Urothelium cell line (cell line): ENCODE measurements around the gene ATXN2.

Experiments
- DNase-seq: peaks from one replicate; pipeline ENCODE4 v3.0.0; 2011; ENCODE audit warnings: low spot score, mixed read lengths
- FAIRE-seq: peaks from 2 replicates; lab custom pipeline; 2011; peaks lifted over from hg19 to GRCh38; lab: Jason Lieb, UNC

The ATXN2 gene

DNA sequence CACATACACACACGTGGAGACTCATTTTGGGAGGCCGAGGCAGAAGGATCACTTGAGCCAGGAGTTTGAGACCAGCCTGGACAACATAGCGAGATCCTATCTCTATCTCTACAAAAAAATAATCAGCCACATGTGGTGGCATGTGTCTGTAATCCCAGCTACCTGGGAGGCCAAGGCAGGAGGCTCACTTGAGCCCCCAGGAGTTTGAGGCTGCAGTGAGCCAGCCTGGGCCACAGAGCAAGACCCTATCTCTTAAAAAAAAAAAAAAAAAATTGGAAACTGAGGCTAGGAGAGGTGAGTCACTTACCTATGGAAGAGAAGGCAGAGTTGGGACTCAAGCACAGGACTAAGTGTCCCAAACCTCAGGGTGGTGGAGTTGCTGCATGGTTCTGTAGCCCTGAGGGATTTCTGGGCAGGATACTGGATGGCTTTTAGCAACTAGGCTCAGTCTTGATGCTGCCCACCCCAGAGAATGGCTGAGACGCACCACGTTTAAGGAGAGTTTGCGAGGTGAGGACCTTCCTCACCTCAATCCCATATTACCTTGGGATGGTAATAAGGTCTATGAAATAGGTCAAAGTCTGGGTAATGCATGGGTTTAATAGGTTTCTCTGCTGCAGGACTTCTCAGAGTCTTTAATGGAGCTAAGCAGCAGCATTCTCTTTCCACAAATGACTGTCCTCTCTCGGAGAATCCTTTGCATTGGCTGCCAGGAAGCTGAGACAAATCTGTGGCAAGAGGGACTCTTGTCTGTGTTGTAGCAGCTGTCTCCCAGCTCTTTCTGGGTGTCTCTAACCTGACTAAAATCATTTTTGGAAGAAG, 157.8 kb downstream of the ATXN2 start:
- DNase-seq (no peak), FAIRE-seq (no peak)

DNA sequence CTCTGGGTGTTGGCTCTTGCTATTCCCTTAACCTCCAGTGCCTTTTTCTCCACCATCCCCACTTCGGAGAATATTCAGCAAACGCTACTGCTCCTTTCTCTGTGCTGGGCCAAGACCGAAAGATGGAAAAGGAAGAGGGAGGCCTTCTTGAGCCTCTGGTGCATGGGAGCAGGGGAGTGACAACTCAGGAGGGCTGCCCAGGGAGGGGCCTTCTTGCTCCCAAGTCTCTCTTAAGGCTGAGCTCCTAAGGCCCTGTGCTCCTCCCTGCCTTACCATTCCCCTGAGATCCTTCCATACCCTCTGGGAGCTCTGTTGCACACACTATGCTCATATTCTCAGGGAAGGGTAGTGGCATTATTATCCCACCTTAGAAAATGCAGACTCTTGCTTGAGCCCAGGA, 158.5 kb downstream of the ATXN2 start:
- no peak for DNase-seq
- no peak for FAIRE-seq

DNA sequence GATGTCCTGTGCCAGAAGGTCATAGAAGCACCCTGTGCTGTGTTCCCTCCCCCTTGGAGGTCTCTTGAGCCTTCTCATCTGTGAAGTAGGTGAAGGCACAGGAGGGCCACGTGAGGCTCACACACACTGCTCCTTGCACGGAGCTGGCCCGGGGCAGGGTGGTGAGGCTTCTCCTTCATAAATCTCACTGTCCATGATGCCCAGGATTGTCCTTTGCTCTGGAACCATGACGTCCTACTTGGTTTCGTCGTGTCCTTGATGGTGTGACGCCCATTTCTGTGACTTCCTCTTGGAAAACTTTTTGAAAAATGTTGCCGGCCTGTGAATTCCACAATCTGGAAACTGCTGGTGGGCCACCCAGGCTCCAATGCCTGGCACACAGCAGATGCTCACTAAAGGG, 159.0 kb downstream of the ATXN2 start:
- FAIRE-seq (no peak), DNase-seq (no peak)

DNA sequence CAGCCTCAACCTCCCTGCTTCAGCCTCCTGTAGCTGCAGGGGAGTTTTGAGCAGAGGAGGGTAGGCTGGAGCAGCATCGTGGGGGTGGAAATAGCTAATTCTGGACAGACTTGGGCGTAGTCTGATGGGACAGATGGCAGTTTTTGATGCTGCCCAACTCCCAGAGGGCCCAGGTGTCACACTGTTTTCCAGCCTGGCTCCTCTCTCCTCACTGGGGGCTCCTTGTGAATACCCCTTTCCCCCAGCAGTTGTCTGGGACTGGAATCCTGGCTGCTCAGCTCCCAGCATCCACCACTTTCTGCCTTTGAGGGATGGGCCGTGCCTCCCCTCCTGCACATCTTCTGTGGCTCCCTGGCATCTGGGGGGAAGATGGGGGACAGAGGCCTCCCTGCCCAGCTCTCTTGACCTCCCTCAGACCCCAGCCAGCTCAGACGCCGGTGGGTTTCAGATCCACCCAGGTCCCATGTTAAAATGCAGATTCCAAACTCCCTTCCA, 159.4 kb downstream of the ATXN2 start:
- FAIRE-seq = no peak
- no peak for DNase-seq

DNA sequence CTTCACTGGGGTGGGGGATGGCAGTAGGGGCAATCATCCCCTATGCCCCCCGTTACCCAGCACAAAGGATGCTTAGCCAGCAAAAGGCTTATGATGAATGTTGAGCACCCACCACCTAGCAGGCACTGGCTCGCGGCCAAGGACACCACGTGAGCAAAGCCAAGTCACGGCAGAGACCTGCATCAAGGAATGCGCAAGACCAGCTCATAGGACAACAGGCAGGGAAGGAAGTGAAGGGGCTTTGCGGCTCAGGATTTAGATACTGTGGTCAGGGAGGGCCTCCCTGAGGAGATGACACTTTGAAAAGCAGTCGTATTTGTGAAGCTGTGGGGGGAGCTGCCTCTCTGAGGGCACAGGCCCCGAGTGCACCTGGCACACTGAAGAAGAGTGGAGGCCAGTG, 160.6 kb downstream of the ATXN2 start:
- DNase-seq (peak; percentile 37), FAIRE-seq (no peak)

DNA sequence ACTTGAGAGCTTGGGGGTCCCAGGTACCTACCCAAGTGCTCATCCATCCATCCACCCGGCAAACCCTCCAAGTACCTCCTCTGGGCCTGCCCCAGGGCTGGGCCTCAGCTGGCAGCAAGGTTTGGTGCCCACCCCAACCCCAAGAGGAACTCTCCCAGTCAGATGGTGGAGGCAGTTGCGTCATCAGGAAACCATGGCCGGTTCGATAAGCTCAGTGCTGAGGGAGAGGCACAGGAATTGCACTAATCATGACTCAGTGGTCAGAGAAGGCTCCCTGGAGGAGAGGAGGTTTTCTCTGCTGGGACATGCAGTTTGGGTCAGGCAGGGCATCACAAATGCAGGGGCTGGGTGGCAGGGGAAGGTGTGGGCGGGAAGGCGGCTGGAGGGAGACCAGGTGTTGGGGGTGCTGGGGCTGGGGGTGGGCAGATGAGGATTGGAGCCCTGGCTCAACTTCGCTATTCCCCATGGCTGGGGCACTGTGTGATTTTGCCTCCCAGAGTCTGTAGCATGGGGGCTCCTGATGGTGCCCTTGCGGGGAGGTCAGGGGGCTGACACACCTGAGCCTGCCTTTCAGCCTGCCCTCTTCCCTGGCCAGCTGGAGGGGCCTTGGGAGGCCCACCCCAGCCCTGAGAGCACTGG, 161.2 kb downstream of the ATXN2 start:
- DNase-seq = peak; percentile 27

DNA sequence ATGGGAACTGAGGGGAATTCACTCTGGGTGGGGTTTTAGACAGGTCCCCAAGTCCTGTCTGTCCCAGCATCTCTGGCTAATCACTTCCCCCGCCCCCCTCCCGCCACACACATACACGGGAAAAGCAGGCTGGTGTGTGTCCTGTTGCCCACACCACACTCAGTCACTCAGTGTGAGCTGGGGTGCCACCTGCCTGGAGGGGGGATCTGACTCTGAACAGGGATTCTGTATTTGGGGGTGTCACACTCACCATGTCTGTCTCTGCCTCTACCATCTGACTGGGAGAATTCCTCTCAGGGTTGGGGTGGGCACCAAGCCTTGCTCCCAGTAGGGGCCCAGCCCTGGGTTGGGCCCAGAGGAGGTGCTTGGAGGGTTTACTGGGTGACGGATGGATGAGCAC, 162.3 kb downstream of the ATXN2 start:
- DNase-seq (no peak), FAIRE-seq (no peak)

More for the DNA sequence above, 161.2 kb downstream of the ATXN2 start:
- FAIRE-seq = no peak

DNA sequence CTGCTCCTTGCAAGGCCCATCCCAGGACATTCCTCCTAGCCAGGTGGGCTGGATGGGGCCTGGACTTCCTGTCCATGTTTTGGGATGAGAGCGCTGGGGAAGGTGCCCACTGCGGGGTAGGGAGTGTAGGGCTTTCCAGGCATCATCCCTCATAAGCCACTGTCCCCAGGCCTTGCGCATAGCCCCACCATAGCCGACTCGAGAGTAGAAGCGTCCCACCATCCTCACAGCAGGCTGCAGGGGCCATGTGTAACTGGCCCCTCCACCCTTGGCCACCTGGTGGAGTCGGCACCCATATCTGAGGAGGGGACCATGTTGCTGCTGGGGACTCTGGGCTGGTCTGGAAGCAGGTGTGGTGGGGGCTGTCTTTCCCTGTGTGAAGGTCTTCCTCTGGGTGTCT, 162.8 kb downstream of the ATXN2 start:
- no peak for DNase-seq
- FAIRE-seq = no peak

DNA sequence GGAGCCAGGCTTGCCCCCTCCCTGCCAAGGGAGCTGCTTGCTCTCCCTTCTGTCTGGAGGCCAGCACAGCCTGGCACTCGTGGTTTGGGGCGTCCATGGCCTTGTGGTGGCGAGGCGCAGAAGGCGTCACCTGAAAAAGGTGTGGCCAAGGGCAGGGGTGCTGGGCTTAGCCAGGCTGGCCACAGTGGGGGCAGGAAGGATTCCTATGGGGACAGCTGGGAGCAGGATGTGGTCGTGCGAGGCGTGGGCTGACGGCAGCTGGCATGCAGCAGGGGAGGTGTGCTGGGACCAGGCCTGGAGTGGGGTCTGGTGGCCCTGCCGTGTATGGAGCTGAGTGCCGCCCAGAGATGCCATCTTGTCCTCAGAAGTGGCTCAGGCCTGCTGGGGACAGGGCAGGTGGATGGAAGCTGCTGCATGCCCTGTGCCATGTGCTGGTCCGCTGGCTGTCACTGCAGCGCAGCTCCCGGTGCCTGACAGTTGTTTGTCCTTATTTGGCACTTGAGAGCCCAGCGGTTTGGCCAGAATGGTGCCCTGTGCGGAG, 163.4 kb downstream of the ATXN2 start:
- no peak for DNase-seq
- no peak for FAIRE-seq

DNA sequence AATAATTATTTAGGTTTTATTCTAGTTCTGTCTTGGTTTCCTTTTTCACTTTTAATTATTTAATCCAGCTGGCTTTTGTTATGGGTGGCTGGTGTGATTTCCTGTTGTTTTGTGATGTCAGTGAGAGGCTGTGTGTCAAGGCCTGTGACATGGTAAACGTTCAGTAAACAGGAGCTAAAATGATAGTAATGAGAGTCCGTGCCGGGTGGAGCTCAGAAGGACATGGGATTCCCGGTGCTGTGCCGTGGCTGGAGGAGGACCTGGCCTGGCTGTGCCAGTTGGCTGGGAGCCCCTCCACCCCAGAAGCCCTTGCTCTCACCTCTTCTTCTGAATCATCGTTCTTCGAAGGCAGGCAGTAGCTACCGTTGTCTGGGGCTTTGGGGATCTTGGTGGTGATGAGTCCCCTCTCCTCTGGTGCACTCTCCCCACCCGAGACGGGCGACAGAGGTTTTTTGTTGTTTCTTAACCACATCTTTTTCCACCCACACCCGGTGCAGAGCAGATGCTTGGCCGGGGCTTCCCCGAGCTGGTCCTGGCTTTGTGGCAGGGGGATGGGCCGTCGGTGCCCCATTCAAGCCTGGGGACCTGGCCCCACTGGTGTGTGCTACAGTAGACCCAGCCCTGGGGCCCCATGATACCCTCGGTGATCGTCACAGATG, 164.3 kb downstream of the ATXN2 start:
- FAIRE-seq = no peak
- DNase-seq = no peak

DNA sequence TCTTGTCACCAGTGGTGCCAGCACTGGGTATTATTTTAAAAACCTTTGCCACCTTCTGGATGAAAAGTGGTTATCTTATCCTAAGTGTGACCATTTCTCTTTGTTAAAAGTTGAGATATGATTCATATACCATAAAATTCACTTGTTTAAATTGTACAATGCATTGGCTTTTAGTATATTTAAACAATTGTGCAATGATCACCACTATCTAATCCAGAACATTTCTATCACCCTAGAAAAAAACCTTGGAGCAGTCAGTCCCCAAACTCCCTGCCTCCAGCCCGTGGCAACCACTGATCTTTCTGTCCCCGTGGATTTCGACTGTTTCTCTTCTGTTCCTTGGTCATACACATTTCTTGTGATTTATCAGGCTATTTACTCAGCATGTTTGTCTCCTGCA, 165.1 kb downstream of the ATXN2 start:
- DNase-seq (no peak), FAIRE-seq (no peak)

DNA sequence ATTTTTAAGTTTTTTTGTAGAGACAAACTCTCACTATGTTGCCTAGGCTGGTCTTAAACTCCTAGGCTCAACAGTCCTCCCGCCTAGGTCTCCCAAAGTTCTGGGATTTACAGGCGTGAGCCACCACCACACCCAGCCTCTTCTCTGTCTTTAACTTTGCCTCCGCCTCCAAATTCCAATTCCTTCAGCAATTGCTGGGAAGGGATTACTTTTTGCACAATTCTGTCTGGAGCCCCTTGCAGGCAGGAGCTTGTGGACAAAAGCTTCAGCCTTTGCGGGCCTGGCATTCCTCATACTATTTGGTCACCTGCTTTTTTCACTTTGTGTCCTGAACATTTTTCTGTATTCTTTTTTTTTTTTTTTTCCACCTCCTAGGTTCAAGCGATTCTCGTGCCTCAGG, 167.3 kb downstream of the ATXN2 start:
- FAIRE-seq = no peak
- DNase-seq = no peak

DNA sequence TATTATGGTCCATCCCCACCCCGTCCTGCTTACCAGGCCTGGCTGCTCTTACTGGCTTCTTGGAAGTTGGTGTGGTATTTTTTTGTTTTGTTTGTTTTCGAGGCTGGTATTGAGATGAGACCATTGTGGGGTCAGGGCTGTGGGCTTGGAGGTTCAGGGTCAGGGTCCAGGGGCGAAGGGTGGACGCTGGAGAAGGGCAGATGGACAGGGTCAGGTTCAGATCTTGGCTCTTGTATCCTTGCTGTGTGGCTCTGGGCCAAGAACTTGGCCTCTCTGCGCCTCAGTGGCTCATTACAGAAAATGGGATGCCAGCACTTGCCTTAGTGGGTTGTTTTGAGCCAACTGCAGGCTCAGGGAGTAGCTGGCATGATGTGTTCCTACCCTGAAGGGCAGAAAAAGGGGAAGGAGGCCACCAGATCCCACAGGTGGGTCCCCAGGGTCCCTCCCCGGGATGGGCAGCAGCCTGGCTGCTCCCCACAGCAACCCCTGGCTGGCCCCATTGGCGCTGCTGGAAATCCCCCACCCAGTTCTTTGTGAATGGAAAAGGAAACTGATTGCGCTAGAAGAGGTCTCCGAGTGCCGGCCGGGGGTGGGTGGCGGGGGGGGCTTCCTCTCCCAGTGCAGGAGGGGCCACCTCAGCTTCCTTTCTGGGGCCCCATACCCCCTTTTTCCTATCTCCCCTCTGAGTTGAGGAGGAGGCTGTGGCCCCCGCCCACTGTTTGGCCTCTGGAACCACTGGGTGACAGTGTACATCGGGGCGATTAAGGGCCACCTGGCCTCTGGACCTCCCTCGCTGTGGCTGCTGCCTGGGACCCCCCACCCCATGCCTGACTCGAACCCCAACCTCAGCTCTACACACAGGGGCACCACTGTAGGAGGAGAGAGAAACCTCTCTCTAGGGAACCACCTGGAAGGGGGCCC, 168.4 kb downstream of the ATXN2 start:
- DNase-seq = no peak
- FAIRE-seq = no peak

DNA sequence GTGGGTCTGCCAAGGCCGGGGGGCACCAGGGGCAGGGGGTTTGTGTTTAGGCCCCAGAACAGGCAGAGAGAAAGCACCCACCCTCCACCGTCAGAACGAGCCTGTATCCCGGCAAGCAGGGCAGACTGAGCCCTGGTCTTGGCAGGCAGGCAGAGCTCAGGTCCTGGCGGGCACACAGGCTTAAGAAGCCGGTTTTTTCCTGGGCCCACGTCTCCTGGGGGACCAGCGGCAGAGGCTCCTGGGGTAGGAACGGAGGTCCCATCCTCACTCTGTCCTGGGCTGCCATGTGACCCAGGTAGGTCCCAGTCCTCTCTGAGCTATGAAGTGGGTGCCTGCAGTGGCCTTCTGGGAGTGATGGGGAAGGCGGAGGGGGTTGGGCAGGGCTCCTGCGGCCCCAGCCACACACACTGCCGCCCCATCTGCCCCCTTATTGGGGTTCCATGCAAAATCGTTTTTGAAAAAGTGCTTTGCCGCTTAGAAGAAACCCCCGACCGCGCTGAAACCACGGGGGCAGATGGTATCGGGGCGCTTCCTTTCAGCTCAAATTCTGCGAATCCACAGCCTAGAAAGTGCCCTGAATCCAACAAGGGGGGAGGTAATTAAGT, 169.2 kb downstream of the ATXN2 start:
- FAIRE-seq = no peak
- DNase-seq = no peak

DNA sequence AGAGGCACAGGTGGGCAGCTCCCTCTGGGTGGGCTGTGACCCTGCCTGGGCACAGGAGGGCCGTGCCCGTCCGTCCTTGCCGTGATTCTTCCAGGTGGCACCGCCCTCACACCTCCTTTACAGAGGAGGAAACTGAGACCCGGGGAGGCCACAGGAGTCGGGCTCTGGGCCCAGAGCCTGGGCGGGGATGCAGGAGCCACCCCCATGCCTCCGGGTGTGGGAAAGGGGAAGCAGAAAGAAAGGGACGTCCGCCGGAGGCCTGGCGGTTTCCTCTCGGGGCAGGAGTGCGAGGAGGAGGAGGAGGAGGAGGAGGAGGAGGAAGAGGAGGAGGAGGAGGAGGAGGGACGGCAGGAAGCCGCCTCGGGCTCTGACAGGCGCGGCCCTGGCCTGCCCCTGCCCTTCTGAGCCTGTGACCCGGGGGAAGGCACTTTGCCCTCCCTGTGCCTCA, 170.4 kb downstream of the ATXN2 start:
- no peak for FAIRE-seq
- DNase-seq = no peak

DNA sequence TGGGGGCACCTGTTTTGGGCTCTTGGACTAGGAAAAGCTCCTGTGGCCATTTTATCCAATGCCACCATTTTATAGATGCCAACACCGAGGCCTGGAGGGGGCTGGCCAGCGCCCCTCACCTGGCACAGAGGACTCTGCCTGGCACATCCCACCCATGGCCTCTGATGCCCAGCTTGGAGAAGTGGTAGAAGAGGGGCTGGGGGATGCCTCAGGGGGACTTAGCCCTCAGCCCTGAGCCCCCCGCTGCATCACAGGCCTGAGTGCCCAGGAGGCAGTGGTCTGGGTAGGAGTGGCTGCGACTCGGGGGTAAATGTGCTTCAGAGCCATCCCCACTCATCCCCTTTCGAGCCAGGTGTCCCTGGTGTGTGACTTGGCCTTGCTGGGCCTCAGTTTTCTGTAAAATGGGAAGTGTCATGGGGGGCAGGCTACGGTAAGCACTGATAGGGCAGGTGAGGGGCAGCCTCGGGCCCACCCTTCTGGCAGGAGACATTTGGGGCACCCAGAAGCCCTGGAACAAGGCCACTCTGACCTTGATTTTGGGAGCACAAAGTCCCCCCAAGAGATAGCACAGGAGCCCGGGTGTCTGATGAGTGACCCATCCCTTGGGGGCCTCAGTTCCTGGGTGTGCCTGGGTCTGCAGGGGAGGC, 170.9 kb downstream of the ATXN2 start:
- no peak for FAIRE-seq
- DNase-seq = no peak

DNA sequence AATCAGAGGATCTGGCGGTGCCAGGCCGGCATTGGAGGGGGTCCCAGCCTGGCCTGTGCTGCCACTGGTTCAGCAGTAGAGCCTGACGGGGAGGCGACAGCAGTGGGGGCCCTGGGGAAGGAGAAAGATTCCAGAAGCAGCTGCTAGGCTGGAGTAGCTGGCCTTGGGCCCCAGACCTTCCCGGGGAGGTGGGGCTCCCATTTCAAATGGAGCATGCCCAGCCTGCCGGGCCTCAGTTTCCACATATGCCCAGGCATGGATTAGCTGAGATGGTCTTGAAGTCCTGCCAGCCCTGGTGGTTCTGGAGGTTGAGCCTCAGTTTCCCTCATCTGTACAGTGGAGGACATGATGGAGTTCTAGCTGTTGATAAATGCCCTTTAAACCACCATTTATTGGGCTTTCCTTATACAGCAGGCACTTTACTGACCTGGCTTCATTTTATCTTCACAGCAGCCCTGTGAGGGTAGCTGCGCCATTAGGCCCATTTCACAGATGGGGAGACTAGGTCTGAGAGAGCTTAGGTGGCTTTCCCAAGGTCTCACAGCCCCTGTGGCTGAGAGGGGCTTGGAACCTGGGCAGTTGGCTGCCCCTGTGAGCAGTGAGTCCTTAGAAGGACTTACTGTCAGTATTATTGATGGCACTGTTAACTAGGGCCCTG, 171.6 kb downstream of the ATXN2 start:
- FAIRE-seq (no peak), DNase-seq (no peak)

DNA sequence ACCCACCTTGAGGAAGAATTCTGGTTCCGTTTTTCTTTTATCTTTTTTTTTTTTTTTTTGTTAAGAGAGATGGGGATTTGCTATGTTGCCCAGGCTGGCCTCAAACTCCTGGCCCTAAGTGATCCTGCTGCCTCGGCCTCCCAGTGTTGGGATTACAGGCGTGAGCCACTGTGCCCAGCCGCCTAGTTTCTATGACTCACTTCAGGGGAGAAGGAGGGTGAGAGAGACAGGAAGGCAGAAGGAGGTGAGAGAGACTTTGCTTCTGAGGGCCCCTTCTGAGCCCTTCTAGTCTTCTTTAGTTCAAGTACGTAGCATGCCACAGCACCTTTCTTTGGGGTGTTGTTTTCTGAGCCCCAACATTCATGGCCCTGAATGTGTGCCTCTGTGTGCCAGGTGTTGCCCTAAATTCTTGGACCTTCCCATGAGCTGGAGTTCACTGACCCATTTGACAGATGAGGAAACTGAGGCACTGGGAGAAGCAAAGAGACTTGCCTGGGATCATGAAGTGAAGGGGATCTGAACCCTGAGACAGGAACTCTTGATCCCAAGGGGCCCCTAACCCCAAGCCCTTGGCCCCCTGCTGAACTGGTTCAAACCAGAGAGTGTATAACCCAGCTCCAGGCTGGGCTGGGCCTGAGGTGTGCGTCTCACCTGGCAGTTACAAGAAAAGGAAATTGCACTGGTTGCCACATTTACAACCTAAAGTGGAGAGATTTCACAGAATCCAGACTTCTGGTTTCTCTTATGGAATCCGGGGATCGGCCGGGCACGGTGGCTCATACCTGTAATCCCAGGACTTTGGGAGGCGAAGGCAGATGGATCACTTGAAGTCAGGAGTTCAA, 172.6 kb downstream of the ATXN2 start:
- FAIRE-seq (no peak), DNase-seq (no peak)
